Lower leg skin (tissue), 3 donors: Measurements from ENCODE around the gene DPP10.

ENCODE experiments used
- POLR2A ChIP-seq, 2 donors: fragments of 450-650 bp; IDR thresholded peaks; one replicate each; pipeline ENCODE4 v1.6.1; 2016 to 2017; ENCODE audit warnings: antibody characterized with exemption in 2 of 2, mild to moderate bottlenecking in 1 of 2, moderate library complexity in 1 of 2
- TF ChIP-seq, protein P1 (sequence below), 3 donors: fragments of 450-650 bp; IDR thresholded peaks; one replicate each; pipeline ENCODE4 v1.5.1; 2016; ENCODE audit warnings: antibody characterized with exemption in 3 of 3, mild to moderate bottlenecking in 3 of 3, moderate library complexity in 2 of 3

DNA sequence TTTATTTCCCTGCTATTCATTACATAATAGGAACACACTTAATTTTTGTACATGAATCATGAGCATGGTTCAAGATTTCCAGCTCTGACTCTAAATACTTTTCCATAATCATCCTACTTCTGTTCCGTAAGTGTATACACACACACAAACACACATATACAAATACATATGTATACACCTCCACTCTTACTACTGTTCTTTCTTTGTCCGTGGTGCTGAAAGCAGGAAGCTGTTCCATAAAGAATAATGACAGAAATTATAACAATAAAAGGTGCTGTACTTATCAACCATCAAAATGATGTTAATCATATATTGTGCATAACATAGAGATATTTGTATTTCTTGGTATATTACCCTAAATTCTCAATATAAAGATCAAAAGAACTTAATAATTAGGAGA is 776.9 kb downstream of the DPP10 start:
- TF ChIP-seq, protein P1, sequence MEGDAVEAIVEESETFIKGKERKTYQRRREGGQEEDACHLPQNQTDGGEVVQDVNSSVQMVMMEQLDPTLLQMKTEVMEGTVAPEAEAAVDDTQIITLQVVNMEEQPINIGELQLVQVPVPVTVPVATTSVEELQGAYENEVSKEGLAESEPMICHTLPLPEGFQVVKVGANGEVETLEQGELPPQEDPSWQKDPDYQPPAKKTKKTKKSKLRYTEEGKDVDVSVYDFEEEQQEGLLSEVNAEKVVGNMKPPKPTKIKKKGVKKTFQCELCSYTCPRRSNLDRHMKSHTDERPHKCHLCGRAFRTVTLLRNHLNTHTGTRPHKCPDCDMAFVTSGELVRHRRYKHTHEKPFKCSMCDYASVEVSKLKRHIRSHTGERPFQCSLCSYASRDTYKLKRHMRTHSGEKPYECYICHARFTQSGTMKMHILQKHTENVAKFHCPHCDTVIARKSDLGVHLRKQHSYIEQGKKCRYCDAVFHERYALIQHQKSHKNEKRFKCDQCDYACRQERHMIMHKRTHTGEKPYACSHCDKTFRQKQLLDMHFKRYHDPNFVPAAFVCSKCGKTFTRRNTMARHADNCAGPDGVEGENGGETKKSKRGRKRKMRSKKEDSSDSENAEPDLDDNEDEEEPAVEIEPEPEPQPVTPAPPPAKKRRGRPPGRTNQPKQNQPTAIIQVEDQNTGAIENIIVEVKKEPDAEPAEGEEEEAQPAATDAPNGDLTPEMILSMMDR (IDR thresholded peaks at IDR 0.05) = no peak
- TF ChIP-seq POLR2A (IDR thresholded peaks at IDR 0.05) = no peak
